ENCODE data around the gene ATCAY.

The ATCAY gene

DNA sequence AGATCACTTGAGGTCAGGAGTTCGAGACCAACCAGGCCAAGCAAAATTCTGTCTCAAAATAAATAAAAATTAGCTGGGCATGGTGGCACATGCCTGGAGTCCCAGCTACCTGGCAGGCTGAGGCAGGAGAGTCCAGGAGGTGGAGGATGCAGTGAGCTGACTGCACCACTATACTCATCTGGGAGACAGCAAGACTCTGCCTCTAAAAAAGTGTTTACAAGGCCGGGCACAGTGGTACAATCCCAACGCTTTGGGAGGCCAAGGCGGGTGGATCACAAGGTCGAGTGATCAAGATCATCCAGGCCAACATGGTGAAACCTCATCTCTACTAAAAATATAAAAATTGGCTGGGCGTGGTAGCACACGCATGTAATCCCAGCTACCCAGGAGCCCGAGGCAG is 94.7 kb downstream of the ATCAY start:
- TF ChIP-seq, protein P1, sequence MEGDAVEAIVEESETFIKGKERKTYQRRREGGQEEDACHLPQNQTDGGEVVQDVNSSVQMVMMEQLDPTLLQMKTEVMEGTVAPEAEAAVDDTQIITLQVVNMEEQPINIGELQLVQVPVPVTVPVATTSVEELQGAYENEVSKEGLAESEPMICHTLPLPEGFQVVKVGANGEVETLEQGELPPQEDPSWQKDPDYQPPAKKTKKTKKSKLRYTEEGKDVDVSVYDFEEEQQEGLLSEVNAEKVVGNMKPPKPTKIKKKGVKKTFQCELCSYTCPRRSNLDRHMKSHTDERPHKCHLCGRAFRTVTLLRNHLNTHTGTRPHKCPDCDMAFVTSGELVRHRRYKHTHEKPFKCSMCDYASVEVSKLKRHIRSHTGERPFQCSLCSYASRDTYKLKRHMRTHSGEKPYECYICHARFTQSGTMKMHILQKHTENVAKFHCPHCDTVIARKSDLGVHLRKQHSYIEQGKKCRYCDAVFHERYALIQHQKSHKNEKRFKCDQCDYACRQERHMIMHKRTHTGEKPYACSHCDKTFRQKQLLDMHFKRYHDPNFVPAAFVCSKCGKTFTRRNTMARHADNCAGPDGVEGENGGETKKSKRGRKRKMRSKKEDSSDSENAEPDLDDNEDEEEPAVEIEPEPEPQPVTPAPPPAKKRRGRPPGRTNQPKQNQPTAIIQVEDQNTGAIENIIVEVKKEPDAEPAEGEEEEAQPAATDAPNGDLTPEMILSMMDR (IDR thresholded peaks at IDR 0.05; ENCODE audit: extremely low read depth, insufficient read depth, missing control alignments) = no peak
- no peak for DNase-seq (ENCODE audit: low spot score)
- in situ Hi-C loops (cut with MboI; ENCODE audit: low pct_unique_long_range_greater_than_20kb, low sequenced_read_pairs, unreplicated experiment) = no loop called here

DNA sequence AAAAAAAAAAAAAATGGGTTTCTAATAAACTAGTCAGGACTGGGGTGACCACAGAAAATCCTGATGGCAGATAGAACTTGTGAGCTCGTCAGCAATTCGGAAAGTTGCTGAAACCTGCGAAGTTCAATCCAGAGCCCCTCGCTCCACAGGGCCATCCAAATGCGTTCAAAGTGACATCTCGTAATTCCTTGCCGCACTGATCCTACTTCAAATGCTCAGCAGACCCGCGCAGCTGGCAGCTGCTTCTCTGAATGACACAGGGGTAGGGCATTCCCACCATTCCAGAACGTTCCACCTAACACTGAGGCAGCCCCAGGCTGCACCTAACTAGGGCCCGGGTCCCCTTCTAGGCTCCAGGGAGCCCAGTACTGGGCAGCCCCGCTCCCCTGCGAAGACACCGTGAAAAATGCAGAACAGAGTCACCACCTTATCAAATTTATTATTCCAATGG is 95.2 kb downstream of the ATCAY start:
- in situ Hi-C loops (cut with MboI; ENCODE audit: low pct_unique_long_range_greater_than_20kb, low sequenced_read_pairs, unreplicated experiment) = no loop called here
- no peak for DNase-seq (ENCODE audit: low spot score)
- TF ChIP-seq, protein P1 (IDR thresholded peaks at IDR 0.05; ENCODE audit: extremely low read depth, insufficient read depth, missing control alignments) = no peak

DNA sequence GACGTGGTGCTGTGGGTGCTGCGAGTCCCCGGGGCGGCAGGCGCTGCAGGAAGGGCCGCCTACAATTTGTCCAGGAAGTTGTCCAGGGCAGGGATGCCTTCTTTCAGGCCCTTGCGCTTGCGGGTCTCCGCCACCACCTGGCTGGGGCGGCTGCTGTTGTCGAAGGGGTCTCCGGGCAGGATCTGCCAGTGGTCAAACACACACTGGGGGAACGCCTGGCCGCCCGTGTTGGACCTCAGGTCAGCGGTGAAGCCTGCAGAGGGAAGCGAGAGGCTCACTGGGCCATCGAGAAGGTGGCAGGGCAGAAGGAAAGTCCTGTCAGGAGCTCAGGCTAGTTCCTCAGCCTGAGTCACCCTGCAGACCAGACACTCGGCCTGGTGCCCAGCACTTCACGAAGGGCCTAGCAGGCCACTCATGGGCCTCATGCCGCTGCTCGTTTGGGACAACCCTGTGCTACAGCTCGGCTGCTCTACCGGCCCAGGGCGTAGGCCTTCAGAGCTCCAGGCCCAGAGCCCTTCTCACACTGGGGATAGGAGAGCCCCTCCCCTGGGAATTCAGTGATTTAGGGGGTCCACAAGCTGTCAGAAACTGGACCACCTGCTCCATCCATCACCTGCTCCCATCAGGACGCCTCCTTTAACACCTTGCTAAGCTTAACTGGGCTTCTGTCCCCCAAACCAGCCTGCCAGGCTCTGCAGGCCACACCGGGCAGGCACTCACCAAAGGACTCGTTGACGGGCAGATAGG is 96.2 kb downstream of the ATCAY start:
- in situ Hi-C loops (cut with MboI; ENCODE audit: low pct_unique_long_range_greater_than_20kb, low sequenced_read_pairs, unreplicated experiment) = no loop called here
- TF ChIP-seq, protein P1 (IDR thresholded peaks at IDR 0.05; ENCODE audit: extremely low read depth, insufficient read depth, missing control alignments) = no peak
- no peak for DNase-seq (ENCODE audit: low spot score)

Data from GM13977 (cell line).